Measurements from ENCODE around the gene DPP3.
A peak's percentile ranks its signal among the peaks of the same experiment; 100 is the strongest.

The DPP3 gene

GRCh38 chr11:66479394-66480116 is 679 bp upstream of the DPP3 start:
- DNase-seq (ENCODE audit: low spot score) (peak; percentile 14), FAIRE-seq (no peak)

- DNase-seq (ENCODE audit: low spot score) (no peak), FAIRE-seq (no peak)
Measured at GRCh38 chr11:66484806-66485380, 4.7 kb downstream of the DPP3 start.

GRCh38 chr11:66488957-66489356 is 8.7 kb downstream of the DPP3 start:
- DNase-seq (ENCODE audit: low spot score) (no peak), FAIRE-seq (no peak)

- DNase-seq (ENCODE audit: low spot score) (no peak), FAIRE-seq (no peak)
Measured at GRCh38 chr11:66489636-66490035, 9.4 kb downstream of the DPP3 start.

- FAIRE-seq (no peak), DNase-seq (ENCODE audit: low spot score) (no peak)
Measured at GRCh38 chr11:66491315-66491935, 11.2 kb downstream of the DPP3 start.

GRCh38 chr11:66492161-66492865 is 12.1 kb downstream of the DPP3 start:
- DNase-seq (ENCODE audit: low spot score) (no peak), FAIRE-seq (no peak)

GRCh38 chr11:66493130-66493529 is 12.9 kb downstream of the DPP3 start:
- FAIRE-seq (no peak), DNase-seq (ENCODE audit: low spot score) (no peak)

- FAIRE-seq (no peak), DNase-seq (ENCODE audit: low spot score) (no peak)
Measured at GRCh38 chr11:66494458-66494857, 14.2 kb downstream of the DPP3 start.

GRCh38 chr11:66494935-66495334 is 14.7 kb downstream of the DPP3 start:
- no peak for FAIRE-seq

GRCh38 chr11:66495401-66495854 is 15.2 kb downstream of the DPP3 start:
- DNase-seq (ENCODE audit: low spot score), result no peak

More at GRCh38 chr11:66494935-66495334, 14.7 kb downstream of the DPP3 start:
- DNase-seq (ENCODE audit: low spot score), result no peak

GRCh38 chr11:66497206-66497605 is 17.0 kb downstream of the DPP3 start:
- DNase-seq (ENCODE audit: low spot score) (no peak), FAIRE-seq (no peak)

More at GRCh38 chr11:66495401-66495854, 15.2 kb downstream of the DPP3 start:
- FAIRE-seq, result no peak

GRCh38 chr11:66498506-66498905 is 18.3 kb downstream of the DPP3 start:
- no peak for DNase-seq (ENCODE audit: low spot score)
- FAIRE-seq, result no peak

- no peak for FAIRE-seq
- no peak for DNase-seq (ENCODE audit: low spot score)
Measured at GRCh38 chr11:66505276-66505816, 25.1 kb downstream of the DPP3 start.

- FAIRE-seq, result no peak
- no peak for DNase-seq (ENCODE audit: low spot score)
Measured at GRCh38 chr11:66509131-66509561, 28.9 kb downstream of the DPP3 start.

GRCh38 chr11:66510271-66510989 is 30.2 kb downstream of the DPP3 start, which contains the start of gene BBS1:
TSS of gene BBS1 (plus strand) at chr11:66510635. CDS start at chr11:66510660, 25 bp downstream.
- DNase-seq (ENCODE audit: low spot score) (peak; percentile 37), FAIRE-seq (no peak)

- FAIRE-seq (no peak), DNase-seq (ENCODE audit: low spot score) (no peak)
Measured at GRCh38 chr11:66510990-66511339, 30.7 kb downstream of the DPP3 start.

- DNase-seq (ENCODE audit: low spot score), result no peak
- FAIRE-seq, result no peak
Measured at GRCh38 chr11:66523611-66524010, 43.4 kb downstream of the DPP3 start.

GRCh38 chr11:66524304-66525040 is 44.2 kb downstream of the DPP3 start:
- DNase-seq (ENCODE audit: low spot score) (no peak), FAIRE-seq (no peak)

- DNase-seq (ENCODE audit: low spot score) (no peak), FAIRE-seq (no peak)
Measured at GRCh38 chr11:66529069-66529468, 48.8 kb downstream of the DPP3 start.

- DNase-seq (ENCODE audit: low spot score) (no peak), FAIRE-seq (no peak)
Measured at GRCh38 chr11:66529655-66530054, 49.4 kb downstream of the DPP3 start.

Data from RCC 7860 (cell line).